Measurements from ENCODE around the gene DENND4A. TPM values are rescaled to one million over a fixed set of nuclear protein-coding genes. Genes with fewer than 3 reads are reported as not detected.
A peak's percentile ranks its signal among the peaks of the same experiment; 100 is the strongest.

Gene DENND4A
- total and polyA plus RNA-seq, 9 of the 15 experiments (the other 6 are each of a cell fraction or from before 2014, with no cell fraction given), result 6.8 to 32.3 (median 19.9) TPM

- TF ChIP-seq ZBTB33 (CRISPR knock-in tag; IDR thresholded peaks at IDR 0.05), result no peak
- TF ChIP-seq MTF1 (CRISPR knock-in tag; IDR thresholded peaks at IDR 0.05; ENCODE audit: borderline replicate concordance), result no peak
- no peak for TF ChIP-seq NCOR1 (IDR thresholded peaks at IDR 0.05)
- TF ChIP-seq RBM39 (optimal IDR thresholded peaks at IDR 0.05; ENCODE audit: low read depth, low read length), result no peak
- TF ChIP-seq DLX4 (CRISPR knock-in tag; IDR thresholded peaks at IDR 0.05), result no peak
- no peak for TF ChIP-seq GABPB1 (CRISPR knock-in tag; IDR thresholded peaks at IDR 0.05)
- no peak for TF ChIP-seq CAMTA2 (CRISPR knock-in tag; conservative IDR thresholded peaks at IDR 0.05)
- TF ChIP-seq NR2C1 (IDR thresholded peaks at IDR 0.05), result no peak
- no peak for TF ChIP-seq NR2C1 (tag; IDR thresholded peaks at IDR 0.05)
- TF ChIP-seq RBM22 (IDR thresholded peaks at IDR 0.05; ENCODE audit: low read depth, low read length, poor library complexity, severe bottlenecking), result no peak
- TF ChIP-seq CREB3L1 (IDR thresholded peaks at IDR 0.05; ENCODE audit: borderline replicate concordance, low read depth), result no peak
- TF ChIP-seq MYC (IDR thresholded peaks at IDR 0.05; ENCODE audit: low read depth, low read length), result no peak
- no peak for TF ChIP-seq MYC (CRISPR knock-in tag; IDR thresholded peaks at IDR 0.05; ENCODE audit: borderline replicate concordance, low read depth)
- no peak for TF ChIP-seq NR1H2 (CRISPR knock-in tag; IDR thresholded peaks at IDR 0.05)
- TF ChIP-seq CC2D1A (IDR thresholded peaks at IDR 0.05), result no peak
- TF ChIP-seq ELF1 (tag; IDR thresholded peaks at IDR 0.05), result peak; percentile 41; the same call in 1 of the 2 replicates
- TF ChIP-seq PRPF4 (IDR thresholded peaks at IDR 0.05; ENCODE audit: insufficient read depth, low read depth, low read length, poor library complexity, severe bottlenecking), result no peak
- TF ChIP-seq KHSRP (IDR thresholded peaks at IDR 0.05), result no peak
- TF ChIP-seq CBX8 (IDR thresholded peaks at IDR 0.05; ENCODE audit: borderline replicate concordance, extremely low read depth, low read depth, low read length, poor library complexity, severe bottlenecking), result no peak
- no peak for TF ChIP-seq TOE1 (IDR thresholded peaks at IDR 0.05; ENCODE audit: borderline replicate concordance)
- no peak for TF ChIP-seq TOE1 (CRISPR knock-in tag; IDR thresholded peaks at IDR 0.05; ENCODE audit: borderline replicate concordance, low read depth)
- TF ChIP-seq MTA1 (IDR thresholded peaks at IDR 0.05; ENCODE audit: borderline replicate concordance), result no peak
- no peak for TF ChIP-seq IRF1 (CRISPR knock-in tag; IDR thresholded peaks at IDR 0.05; ENCODE audit: borderline replicate concordance)
- TF ChIP-seq TAL1 (IDR thresholded peaks at IDR 0.05), result no peak
- TF ChIP-seq HES1 (IDR thresholded peaks at IDR 0.05; ENCODE audit: low read depth), result no peak
Measured at GRCh38 chr15:65818927-65819562, 27.0 kb upstream of the DENND4A start (continued).
